GM19395 (cell line): ENCODE data around the gene RASD1.
"Not testable (repeated sequence)": the region's sequence is repeated elsewhere in the genome, so short reads cannot be mapped to it uniquely, and the experiment has no call there.

Experiments
- ATAC-seq: cut with Tn5 transposase; IDR thresholded peaks from one replicate; pipeline ENCODE4 v1.9.1; 2021; ENCODE audit warnings: mild to moderate bottlenecking, moderate library complexity; ENCODE audit not compliant: unreplicated experiment

The RASD1 gene

GRCh38 chr17:17499402-17500145, 3.4 kb upstream of the RASD1 start:
- ATAC-seq, result no peak

GRCh38 chr17:17498606-17499301, 2.6 kb upstream of the RASD1 start:
- ATAC-seq, result no peak

DNA sequence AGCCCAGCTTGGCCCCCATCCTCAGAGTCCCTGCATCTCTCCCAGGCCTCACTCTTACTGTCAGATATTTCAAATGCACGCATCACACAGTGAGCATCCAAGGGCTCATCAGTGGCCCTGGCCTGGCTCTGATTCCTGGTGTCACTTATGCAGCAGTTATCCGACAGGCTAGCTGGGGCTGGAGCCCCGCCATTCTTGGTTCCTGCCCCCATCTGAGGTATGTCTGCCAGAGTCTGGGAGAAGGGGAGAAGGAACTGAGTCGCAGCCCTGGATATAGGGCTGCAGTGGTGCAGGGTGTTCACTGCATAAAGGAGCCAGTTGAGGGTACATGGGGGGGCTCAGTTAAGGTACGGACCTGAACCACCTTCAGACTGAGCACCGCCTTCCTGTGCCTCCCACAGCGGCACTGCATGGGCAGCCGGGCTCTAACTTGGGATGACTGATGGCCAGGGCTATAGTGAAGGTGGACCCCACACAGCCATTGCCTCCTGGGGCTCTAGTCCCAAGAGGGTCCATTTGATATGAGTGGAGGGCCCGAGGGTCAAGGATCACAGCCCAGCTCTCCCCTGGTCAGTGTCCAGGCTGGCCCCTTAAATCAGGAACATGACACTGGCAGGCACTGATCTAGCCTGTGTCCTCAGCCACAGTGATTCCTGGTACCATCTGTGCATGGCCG, 1.8 kb upstream of the RASD1 start:
- no peak for ATAC-seq

DNA sequence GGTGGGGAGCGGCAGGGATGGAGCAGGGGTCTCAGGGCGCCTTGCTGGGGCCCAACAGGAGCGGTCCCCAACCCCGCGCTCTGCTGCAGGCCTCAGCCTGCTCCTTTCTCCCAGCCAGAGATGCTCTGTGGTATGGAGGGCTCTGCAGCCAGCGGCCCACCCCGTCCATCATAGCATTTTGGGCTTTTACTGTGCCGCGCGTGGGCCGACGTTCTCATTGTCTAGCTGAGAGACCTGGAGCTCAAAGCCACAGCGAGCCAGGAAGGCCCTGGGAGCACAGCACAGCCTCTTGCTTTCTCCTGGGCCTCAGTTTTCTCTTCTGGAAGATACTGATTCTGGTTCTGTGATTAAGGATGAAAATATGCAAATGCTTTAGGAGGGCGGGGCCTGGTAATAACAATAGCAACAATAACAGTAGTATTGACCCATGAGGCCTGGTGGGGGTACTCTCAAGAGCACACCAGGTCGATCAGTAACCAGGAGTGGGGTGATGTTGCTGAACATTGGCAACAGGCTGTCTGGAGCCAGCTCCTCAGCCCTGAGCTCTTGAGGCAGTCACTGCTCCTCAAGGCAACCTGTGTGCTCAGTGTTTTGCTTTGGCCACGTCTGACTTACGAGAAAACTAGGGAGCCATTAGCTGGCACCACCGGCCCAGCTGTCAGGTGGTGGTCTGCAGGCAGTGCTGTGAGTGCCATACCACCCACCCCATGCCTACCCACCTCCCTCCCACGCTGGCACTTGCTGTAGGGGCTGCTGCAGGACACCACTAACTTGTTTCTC, 1.1 kb upstream of the RASD1 start:
- ATAC-seq, result no peak

- no peak for ATAC-seq
Measured at GRCh38 chr17:17495536-17496188, 533 bp downstream of the RASD1 start.

DNA sequence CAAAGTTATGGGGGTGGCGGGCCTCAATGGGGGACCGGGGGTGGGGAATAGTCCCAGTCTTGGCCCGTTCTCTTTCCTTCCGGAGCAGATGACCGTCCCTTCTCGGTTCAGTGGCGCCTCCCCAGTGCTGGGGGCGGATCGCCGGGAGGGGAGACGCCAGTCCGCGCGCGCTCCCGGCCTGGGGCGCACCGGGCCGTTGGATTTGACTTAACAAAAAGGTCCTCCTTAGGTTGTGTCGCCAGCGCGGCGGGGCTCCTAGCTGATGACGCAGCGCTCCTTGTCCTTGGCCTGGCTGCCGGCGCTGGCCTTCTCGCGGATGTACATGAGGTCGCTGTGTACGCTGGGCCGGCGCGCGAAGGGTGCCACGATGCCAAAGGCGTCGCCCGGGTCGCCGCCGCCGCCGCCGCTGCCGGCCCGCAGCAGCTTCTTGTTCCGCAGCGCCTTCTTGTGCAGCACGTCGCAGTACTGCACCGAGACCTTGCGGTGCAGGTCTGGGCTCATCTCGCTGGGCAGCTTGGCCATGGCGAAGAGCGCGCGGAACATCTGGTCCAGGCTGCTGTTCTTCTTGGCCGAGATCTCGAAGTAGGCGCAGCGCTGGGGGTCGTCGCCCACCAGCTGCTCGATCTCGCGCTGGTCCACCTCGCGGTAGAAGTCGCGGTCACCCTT, 1.2 kb downstream of the RASD1 start:
- ATAC-seq, result no peak

- ATAC-seq, result no peak
Measured at GRCh38 chr17:17494499-17494869, 1.7 kb downstream of the RASD1 start.

DNA sequence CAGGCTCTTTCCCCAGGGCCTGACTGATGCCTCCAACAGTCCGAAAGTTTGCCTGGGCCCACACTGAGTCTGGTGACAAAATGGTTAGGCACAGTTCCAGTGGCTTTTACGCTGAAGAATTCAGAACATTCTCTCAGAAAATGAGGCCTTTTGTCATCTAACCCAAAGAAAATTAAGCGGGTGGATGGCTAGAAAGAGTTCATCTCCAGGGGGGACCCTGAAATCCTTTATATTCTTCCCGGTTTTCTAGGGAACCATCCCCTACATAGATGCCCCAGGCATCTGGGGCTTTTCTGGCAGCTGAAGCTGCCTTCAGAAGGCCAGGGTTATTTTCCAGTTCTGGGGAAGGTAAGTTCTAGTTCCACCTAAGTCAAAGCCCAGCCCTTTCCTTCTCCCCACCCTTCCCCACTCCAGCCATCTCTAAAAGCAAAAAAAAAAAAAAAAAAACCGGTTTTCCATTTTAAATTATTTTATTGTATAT, 2.2 kb downstream of the RASD1 start:
- no peak for ATAC-seq

DNA sequence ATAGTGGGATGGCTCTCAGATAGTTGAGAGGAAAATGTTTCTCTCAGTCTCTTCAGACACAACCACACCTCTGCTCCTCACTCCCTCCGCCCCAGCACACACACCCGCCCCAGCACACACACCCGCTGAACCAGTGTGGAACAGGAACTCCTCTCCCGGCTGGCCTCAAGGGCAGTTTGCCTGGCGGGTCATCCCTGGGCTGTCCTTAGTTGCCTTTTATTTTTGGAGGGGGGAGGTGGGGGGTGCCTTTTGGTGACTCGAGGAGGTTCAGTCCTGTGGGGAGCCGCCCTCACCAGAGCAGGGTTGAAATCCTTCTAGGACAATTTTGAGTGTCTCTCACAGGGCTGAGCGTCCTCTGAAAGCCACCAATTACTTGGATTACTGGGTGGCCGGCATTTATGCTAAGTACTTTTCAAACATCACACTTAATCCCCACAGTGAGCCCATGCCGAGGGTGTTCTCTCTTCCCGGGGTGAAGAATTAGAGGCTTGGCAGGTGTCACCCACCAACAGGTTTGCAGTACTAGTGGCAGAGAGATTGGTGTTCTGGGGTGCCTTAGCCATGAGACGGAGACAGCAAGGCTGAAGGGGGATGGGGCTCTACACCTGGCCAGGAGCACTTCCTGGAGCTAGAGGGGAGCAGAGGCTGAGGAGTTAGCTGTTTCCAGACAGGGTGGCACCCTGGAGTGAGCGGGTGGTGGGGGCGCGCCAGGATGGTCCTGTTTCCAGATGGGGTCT, 2.8 kb downstream of the RASD1 start:
- ATAC-seq, result no peak

DNA sequence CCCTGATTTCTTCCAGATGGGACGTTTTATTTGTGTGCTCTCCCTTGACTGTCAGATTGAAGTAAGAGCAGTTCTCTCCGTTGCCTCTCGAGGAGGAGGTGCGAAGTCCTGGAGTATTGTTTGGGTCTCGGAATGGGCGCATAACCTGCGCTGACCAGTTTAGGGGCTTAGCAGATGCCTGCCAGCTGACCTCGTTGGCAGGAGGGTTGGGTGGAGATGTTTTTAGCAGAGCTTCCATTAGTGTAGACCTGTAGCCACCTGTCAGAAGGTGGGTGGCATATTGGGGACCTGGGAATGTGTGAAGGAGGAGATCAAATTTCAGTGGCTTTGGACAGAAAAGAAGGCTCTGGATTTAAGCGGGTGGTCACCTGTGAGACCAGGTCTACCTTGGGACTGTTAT, 3.6 kb downstream of the RASD1 start:
- no peak for ATAC-seq

DNA sequence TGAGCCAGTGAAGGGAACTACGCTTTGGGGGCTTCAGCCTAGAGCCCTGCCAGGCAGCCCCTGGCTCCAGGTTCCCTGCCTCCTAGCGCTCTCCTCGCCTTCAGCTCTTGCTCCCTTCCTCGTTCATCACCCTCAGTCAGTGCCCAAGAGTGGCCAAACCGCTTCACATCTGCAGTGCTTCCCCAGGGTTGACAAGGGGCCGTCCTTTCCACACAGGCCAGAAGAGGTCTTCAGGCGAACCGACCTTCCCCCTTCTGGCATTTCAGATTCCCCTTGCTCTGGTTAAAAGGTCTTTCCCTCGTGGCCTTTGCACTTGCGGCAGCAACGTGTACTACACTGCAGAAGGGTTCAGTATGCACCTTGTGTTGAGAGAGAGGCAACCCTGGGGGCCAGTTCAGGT, 4.1 kb downstream of the RASD1 start:
- no peak for ATAC-seq

DNA sequence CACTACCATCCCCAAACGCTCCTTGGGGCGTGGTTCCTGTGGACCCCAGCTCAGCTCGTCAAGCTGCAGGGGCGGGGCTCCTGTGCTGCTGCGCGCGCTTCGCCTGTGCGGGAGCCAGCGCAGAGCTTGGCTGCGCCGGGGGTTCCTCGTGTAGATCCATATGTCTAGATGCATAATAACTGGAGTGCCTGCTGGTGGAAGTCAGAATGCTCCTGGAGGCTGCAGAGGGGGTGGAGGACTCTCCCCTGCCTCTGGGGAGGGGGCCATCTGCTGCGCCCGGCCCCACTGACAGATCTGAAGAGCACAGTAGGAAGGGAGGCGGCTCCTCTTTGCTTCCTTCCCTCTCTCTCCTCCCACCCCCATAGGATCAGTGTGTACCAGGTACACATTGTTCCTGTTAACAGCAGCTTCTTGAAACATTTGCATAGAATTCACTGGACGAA, 4.6 kb downstream of the RASD1 start:
- no peak for ATAC-seq

GRCh38 chr17:17491031-17491471, 5.1 kb downstream of the RASD1 start:
- no peak for ATAC-seq

GRCh38 chr17:17487998-17488397, 8.2 kb downstream of the RASD1 start:
- ATAC-seq, result no peak

DNA sequence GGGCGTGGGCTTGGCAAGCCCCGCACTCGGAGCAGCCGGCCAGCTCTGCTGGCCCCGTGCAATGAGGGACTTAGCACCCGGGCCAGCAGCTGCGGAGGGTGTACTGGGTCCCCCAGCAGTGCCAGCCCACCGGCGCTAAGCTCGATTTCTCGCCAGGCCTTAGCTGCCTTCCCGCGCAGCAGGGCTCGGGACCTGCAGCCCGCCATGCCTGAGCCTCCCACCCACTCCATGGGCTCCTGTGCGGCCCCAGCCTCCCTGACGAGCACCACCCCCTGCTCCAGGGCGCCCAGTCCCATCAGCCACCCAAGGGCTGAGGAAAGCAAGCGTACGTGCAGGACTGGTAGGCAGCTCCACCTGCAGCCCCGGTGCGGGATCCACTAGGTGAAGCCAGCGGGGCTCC, 9.8 kb downstream of the RASD1 start:
- ATAC-seq, result not testable (repeated sequence)

GRCh38 chr17:17485420-17485819, 10.8 kb downstream of the RASD1 start:
- ATAC-seq, result no peak

DNA sequence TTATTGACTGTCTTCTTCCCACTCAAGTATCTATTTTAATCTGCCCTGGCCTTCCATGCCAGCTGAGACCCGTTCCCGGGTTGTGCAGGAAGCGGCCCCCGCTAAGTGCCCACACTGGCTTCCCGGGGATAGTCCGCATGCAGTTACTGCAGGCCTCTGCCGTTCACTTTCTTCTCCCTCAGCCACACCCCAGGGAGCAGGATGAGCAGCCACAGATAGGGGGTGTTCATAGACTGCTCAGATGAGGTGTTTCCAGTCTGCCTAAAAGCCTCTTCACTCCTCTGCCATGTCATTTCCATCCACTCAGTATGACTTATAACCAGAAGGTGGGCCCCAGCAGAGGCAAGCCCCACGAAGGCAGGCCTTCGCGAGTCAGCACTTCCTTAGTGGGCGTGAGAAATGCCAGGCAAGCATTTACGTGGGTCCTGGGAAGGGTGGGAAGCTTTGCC, 11.7 kb downstream of the RASD1 start:
- ATAC-seq, result no peak

GRCh38 chr17:17481860-17482259, 14.3 kb downstream of the RASD1 start:
- no peak for ATAC-seq

DNA sequence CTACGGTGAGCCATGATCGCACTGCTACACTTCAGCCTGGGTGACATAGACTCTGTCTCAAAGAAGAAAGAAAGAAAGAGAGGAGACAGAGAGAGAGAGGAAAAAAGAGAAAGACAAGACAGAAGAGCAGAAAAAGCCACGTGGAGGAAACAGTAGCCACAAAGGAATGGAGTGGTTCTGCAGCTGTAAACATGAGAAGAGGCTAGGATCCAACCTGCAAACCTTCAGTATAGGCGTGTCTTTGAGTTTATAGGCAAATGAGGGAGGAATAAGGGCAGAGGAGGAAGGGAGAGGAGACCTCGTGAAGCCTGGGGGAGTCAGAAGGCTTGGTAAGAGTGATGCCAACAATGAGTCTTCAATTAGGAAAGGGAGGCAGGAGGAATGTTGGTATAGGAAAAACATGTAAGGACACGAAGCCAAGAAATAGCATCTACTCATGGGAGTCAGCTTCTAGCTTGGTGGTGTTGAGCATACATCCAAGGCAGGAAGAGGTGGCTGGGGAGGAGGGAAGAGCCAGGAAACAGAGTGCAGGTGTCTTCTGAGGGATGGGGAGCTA, 15.5 kb downstream of the RASD1 start:
- ATAC-seq, result no peak
